GM18505 (cell line): ENCODE data around the gene GPAM.

Source experiments
- ATAC-seq: cut with Tn5 transposase; IDR thresholded peaks from one replicate; pipeline ENCODE4 v1.9.1; 2021; ENCODE audit not compliant: unreplicated experiment
- POLR2A ChIP-seq: IDR thresholded peaks from 4 replicates; pipeline ENCODE4 v1.6.1; 2011; ENCODE audit warnings: borderline replicate concordance; ENCODE audit not compliant: insufficient read depth, insufficient read length; ENCODE audit errors: extremely low read depth

GPAM gene

GRCh38 chr10:112182784-112183328, 709 bp downstream of the GPAM start:
- no peak for TF ChIP-seq POLR2A
- ATAC-seq: no peak

GRCh38 chr10:112177247-112177646, 6.3 kb downstream of the GPAM start:
- ATAC-seq: no peak
- no peak for TF ChIP-seq POLR2A

DNA sequence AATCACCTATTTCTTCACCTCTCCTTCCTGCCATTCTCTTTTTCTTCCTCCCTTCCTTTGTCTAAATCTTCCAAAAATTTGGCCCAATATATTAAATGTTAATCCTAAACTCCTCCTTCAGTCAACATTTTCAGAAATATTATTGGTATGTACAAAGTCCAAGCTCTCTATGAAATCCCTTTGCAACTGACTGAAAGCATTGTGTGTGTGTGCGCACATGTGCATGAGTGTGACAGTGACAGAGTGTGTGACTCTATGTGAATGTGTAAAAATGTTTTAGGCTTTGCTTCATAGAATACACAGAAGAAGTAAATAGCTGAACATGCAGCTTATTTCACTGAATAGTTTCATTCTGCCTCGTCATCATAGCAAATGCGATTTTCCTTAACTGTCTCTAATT, 7.0 kb downstream of the GPAM start:
- no peak for ATAC-seq
- TF ChIP-seq POLR2A: no peak

DNA sequence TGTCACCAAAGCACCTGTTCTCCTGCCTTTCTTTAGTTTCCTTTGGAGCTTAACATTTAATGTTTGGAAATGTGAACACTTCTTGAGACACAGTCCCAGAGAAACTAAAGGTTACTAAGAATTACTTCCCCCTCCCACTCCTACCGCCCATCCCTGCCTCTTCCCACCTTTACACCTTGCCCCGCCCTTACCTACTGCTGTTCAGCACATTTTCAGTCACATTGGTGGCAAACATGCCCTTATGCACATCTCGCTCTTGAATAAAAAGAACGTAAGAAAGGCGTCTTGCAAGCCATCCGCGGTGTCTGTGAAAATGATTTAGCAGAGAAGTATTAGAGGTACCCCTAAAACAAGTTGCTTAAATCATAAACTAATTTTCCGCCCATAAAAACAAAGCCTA, 8.2 kb downstream of the GPAM start:
- no peak for ATAC-seq
- TF ChIP-seq POLR2A: no peak

GRCh38 chr10:112173206-112173605, 10.4 kb downstream of the GPAM start:
- TF ChIP-seq POLR2A: no peak
- no peak for ATAC-seq

- ATAC-seq: no peak
Measured at GRCh38 chr10:112168733-112169132, 14.8 kb downstream of the GPAM start.

DNA sequence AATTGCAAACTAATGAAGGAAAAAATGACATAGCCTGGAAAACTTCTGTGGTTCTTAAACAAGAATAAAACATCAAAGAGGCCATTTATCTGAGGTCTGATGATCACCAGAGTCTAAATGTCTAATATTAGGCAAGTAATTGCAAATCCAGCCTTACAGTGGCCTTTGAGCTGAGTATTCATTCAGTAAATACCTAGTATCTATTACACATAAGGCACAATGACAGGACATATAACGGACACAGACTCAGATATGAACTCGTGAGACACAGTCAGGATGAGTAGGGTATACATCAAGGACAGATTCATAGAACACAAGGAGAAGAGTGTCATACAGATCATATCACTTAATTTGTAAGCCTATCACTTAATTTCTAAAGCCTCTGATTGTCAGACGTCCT, 16.8 kb downstream of the GPAM start:
- TF ChIP-seq POLR2A: no peak
- ATAC-seq: no peak

More at GRCh38 chr10:112168733-112169132, 14.8 kb downstream of the GPAM start:
- TF ChIP-seq POLR2A: no peak

DNA sequence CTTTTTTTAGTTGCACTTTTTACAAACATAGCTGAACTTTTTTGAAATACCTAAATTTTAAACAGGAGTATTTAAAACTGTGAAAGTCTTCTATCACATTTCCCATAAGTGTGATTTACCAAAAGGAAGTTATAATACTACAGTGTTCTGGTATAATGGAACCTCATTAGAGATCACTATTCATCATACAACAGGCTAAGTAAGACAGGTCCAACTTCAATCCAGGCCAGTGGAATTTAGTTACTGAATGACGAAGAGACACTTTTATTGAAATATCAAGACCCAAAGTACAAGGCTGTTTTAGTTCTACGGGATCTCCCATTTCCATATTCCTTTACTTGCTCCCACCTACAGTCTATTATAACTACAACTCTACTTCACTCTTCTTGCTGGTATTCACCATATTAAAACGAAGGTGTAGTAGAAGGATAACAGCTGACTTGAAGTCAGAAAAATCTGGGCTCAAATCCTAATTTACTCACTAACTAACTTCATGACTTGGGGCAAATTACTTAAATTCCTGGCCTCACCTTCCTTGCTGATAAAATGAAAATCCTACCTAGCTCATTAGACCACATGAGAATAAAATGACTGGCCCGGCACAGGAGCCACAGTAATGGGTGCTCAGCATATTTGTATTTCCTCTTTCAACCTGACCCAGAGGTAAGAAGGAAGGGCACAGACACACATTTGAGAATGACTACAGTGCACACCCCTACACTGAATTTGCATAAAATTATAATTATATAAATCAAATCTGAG, 21.6 kb downstream of the GPAM start:
- no peak for ATAC-seq
- TF ChIP-seq POLR2A: no peak

- ATAC-seq: no peak
- TF ChIP-seq POLR2A: no peak
Measured at GRCh38 chr10:112160834-112161233, 22.7 kb downstream of the GPAM start.

DNA sequence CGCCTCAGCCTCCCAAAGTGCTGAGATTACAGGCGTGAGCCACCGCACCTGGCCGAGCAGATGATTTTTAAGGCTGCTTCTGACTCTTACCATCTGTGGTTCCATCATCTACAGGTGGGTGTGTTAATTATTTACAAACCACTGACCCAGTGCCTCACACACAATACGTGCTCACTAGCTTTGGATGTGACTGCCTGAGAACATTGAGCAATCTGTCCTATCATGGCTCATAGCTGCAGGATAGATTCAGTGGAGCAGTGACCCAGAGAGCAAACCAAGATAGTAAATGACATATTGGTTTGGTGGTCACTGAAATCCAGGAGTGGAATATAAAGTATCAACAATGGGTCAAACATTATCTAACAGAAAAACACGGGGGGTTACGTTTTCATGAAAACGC, 24.1 kb downstream of the GPAM start:
- no peak for ATAC-seq
- TF ChIP-seq POLR2A: no peak

DNA sequence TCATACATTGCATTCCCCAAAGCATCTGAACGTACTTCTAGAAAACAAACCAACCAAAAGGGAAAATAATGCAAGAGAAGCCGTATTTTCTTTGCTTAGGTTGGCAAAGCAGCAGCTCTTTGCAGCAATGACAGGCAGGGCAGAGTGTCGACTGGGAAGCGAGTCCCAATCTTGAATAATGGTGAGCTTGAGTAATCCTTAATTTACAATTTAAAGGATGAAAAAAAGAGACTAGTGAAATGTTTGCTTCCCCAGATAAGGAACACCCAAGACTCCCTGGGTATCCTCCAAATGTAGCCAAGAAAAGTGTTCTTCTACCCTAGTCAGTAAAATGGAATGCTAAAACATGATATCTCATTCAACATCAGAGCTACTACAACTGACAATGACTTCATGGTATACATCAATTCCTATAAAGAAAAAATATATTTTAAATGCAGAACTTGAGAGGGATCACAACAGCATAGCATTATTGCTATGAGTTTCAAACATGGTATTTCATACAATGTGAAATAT, 32.0 kb downstream of the GPAM start:
- ATAC-seq: no peak
- no peak for TF ChIP-seq POLR2A

- ATAC-seq: no peak
- no peak for TF ChIP-seq POLR2A
Measured at GRCh38 chr10:112148331-112148730, 35.2 kb downstream of the GPAM start.

DNA sequence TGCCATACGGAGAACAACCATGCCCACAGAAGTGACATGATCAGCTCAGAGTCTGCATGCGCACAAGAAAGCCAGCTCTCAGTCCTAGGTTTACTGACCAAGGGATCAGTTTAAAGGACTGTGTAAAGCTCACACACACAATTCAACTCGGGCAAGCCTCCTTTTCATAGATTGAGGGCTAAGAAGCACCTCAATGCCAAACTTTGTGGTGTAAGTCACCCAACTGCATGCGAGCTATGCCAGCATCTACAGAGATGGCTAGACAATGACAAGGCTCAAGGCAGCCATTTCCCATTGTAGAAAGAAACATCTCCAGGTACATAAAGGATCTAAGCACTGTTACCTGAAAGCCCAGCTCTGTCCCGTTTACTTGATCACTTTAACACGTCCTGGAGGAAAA, 36.8 kb downstream of the GPAM start:
- no peak for TF ChIP-seq POLR2A
- no peak for ATAC-seq

DNA sequence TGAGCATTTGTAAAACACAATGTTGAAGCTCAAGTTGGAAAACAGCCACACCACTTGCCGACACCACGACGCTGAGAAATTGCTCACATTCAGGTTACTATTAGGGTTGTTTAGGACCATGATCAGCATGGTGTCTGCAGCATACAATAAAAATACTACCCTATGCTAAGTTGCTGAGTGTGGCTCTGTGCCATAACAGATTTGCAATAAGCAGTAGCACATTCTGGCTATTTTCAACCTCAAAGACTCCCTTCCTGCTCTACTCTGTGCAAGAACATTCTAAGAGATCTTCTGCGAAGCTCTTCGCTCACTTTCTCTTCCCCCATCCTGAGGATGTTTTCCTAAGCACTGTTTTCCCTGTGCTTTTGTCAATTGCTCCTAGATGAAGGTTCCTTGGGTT, 38.3 kb downstream of the GPAM start:
- no peak for ATAC-seq
- TF ChIP-seq POLR2A: no peak
